ENCODE measurements around the gene PLXNA1. TPM values are rescaled to one million over a fixed set of nuclear protein-coding genes. Genes with fewer than 3 reads are reported as not detected.

PLXNA1 gene
- total RNA-seq, 4 donors from 2014 or later, result 20.8 to 56.7 (median 27.7) TPM

DNA sequence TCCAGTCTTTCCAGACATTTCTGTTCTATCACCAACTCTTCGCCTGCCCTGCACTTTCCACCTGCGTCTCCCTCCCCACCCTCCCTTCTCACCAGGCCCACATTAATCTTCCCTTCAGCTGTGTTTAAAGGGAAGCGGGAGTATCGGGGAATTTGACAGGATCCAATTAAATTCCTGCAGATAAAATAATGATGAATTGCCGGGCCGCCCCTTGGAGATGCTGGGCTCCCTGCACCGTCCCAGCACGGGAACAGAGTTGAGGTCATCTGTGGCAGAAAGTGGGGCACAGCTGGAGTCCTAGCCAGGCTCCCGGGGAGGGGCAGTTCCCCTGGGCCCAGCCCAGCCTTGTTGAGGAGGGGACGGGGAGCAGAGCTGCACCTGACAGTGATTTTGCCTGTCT is 30.3 kb downstream of the PLXNA1 start:
- Histone ChIP-seq H3K4me3 (no peak overlapping the region), H3K36me3 (peaks cover 0 to 8% (median 0%) of the 10 kb centered on the region in 4 donors), H3K27me3 (no peaks in the 10 kb centered on the region), H3K4me1 (no peaks in the 10 kb centered on the region), H3K9me3 (no peaks in the 10 kb centered on the region), H3K27ac (no peak overlapping the region)
- in situ Hi-C loops (cut with MboI; ENCODE audit: low pct_ligation_motif_present in 1 of 4, low pct_unique_long_range_greater_than_20kb in 1 of 4, low sequenced_read_pairs in 3 of 4), result no loop called here
- TF ChIP-seq EP300 (IDR thresholded peaks at IDR 0.05; ENCODE audit: low read depth) (no peak), POLR2AphosphoS5 (IDR thresholded peaks at IDR 0.05) (no peak), POLR2A (IDR thresholded peaks at IDR 0.05) (no peak), CTCF (IDR thresholded peaks at IDR 0.05) (no peak)
- DNase-seq, result no peak
- intact Hi-C loops (cut with DNase I; ENCODE audit: low total_unique reads), result no loop called here
- 89 to 100% methylated on average over 2 to 10 of the region's 10 CpGs for WGBS, 2 donors (ENCODE audit: low coverage in 1 of 2)

- H3K36me3 ChIP-seq, result peaks cover 0 to 9% (median 0%) of the 10 kb centered on the region in 4 donors
- intact Hi-C loops (cut with DNase I; ENCODE audit: low total_unique reads), result no loop called here
- H3K27ac ChIP-seq, result no peak overlapping the region
- no peaks in the 10 kb centered on the region for H3K4me1 ChIP-seq
- WGBS, 2 donors (ENCODE audit: low coverage in 1 of 2), result 94% methylated on average over 45 of the region's 50 CpGs; no CpG with 5 or more reads in 1 of the 2 donors
- TF ChIP-seq POLR2AphosphoS5 (IDR thresholded peaks at IDR 0.05) (no peak), CTCF (IDR thresholded peaks at IDR 0.05) (no peak), POLR2A (IDR thresholded peaks at IDR 0.05) (no peak), EP300 (IDR thresholded peaks at IDR 0.05; ENCODE audit: low read depth) (no peak)
- DNase-seq, result no peak
- no peaks in the 10 kb centered on the region for H3K9me3 ChIP-seq
- H3K4me3 ChIP-seq, result no peak overlapping the region
- in situ Hi-C loops (cut with MboI; ENCODE audit: low pct_ligation_motif_present in 1 of 4, low pct_unique_long_range_greater_than_20kb in 1 of 4, low sequenced_read_pairs in 3 of 4), result no loop called here
- H3K27me3 ChIP-seq, result no peaks in the 10 kb centered on the region
Measured at GRCh38 chr3:127013758-127014535, 31.0 kb downstream of the PLXNA1 start.

DNA sequence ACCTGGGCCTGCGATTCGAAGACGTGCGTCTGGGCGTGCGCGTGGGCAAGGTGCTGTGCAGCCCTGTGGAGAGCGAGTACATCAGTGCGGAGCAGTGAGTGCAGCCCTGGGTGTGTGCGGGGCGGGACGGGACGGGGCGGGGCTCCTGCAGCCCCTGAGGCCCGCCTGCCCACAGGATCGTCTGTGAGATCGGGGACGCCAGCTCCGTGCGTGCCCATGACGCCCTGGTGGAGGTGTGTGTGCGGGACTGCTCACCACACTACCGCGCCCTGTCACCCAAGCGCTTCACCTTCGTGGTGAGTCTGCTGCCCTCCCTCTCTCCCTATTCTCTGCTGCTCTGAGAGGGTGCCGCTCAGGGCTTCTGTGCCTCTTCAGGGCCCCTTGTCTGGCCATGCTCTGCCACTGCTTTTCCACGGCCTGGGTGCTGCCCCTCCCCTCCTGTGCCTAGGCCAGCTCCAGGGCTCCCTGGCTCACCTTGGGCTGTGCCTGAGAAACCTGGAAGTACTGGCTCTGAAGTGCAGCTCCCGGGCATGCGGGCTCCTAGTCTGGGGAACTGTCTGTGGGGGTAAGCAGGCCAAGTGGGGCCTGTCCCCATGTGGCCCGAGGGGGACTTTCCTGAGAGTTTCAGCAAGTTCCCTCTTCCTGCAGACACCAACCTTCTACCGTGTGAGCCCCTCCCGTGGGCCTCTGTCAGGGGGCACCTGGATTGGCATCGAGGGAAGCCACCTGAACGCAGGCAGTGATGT is 31.8 kb downstream of the PLXNA1 start:
- WGBS, 2 donors (ENCODE audit: low coverage in 1 of 2), result 88% methylated on average over 28 of the region's 35 CpGs; no CpG with 5 or more reads in 1 of the 2 donors
- no peak for DNase-seq
- Histone ChIP-seq H3K36me3 (peaks cover 0 to 9% (median 0%) of the 10 kb centered on the region in 4 donors), H3K4me1 (no peaks in the 10 kb centered on the region), H3K4me3 (no peak overlapping the region), H3K9me3 (no peaks in the 10 kb centered on the region), H3K27ac (no peak overlapping the region), H3K27me3 (no peaks in the 10 kb centered on the region)
- in situ Hi-C loops (cut with MboI; ENCODE audit: low pct_ligation_motif_present in 1 of 4, low pct_unique_long_range_greater_than_20kb in 1 of 4, low sequenced_read_pairs in 3 of 4), result no loop called here
- intact Hi-C loops (cut with DNase I; ENCODE audit: low total_unique reads), result no loop called here
- TF ChIP-seq CTCF (IDR thresholded peaks at IDR 0.05) (no peak), POLR2AphosphoS5 (IDR thresholded peaks at IDR 0.05) (no peak), EP300 (IDR thresholded peaks at IDR 0.05; ENCODE audit: low read depth) (no peak), POLR2A (IDR thresholded peaks at IDR 0.05) (no peak)

DNA sequence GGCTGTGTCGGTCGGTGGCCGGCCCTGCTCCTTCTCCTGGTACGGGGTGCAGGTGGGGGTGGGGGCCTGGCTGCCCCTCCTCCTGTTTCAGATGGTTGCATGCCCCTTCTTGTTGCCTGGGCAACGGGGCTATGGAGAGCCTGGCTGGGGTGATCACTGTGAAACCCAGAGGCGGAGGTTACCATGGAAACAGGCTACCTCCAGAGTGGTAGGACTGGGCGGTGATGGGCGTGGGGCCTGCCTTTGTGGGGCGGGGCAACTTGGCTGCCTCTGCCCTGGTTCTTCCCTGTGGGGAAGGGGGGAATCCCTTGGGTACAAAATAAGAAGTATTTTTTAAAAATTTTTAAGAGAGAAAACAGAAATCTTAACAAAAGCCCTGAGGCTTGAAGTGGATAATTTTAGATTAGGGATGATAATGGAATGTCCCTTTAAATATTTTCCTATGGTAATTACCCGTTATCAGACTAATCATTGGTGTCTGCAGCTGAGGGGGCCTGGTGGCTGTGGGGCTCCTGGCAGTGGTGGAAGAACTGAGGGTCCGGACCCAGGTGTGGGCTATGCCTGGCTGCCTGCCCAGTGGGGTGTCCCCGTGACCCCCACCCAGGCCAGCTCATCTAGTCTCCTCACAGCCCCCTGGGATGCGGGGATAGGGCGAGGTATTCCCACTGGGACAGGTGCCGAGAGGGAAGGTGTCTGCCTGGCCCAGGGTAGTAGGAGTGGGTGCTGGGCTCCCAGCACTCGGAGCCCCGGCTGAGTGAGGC is 32.5 kb downstream of the PLXNA1 start:
- H3K36me3 ChIP-seq, result peaks cover 0 to 9% (median 0%) of the 10 kb centered on the region in 4 donors
- no peak for TF ChIP-seq EP300 (IDR thresholded peaks at IDR 0.05; ENCODE audit: low read depth)
- TF ChIP-seq POLR2AphosphoS5 (IDR thresholded peaks at IDR 0.05), result no peak
- no peak for TF ChIP-seq CTCF (IDR thresholded peaks at IDR 0.05)
- no peak for TF ChIP-seq POLR2A (IDR thresholded peaks at IDR 0.05)
- DNase-seq, result no peak
- no peaks in the 10 kb centered on the region for H3K9me3 ChIP-seq
- WGBS, 2 donors (ENCODE audit: low coverage in 1 of 2), result 53 to 62% methylated on average over 5 to 13 of the region's 17 CpGs
- no peaks in the 10 kb centered on the region for H3K27me3 ChIP-seq
- intact Hi-C loops (cut with DNase I; ENCODE audit: low total_unique reads), result no loop called here
- no peak overlapping the region for H3K4me3 ChIP-seq
- no peaks in the 10 kb centered on the region for H3K4me1 ChIP-seq
- in situ Hi-C loops (cut with MboI; ENCODE audit: low pct_ligation_motif_present in 1 of 4, low pct_unique_long_range_greater_than_20kb in 1 of 4, low sequenced_read_pairs in 3 of 4), result no loop called here
- no peak overlapping the region for H3K27ac ChIP-seq

Measured in transverse colon (tissue), 4 donors.